PFSK-1 (cell line): ENCODE results near the gene FAM13A.

ENCODE experiments used
- POLR2AphosphoS5 ChIP-seq: IDR thresholded peaks from 2 replicates; pipeline ENCODE4 v1.6.1; 2012; ENCODE audit warnings: low read depth, mild to moderate bottlenecking, control low read depth, low read length, moderate library complexity
- SIN3A ChIP-seq: IDR thresholded peaks from 2 replicates; pipeline ENCODE4 v1.6.1; 2012; ENCODE audit warnings: mild to moderate bottlenecking, low read length, moderate library complexity, borderline replicate concordance; ENCODE audit not compliant: insufficient read depth
- TAF1 ChIP-seq: IDR thresholded peaks from 2 replicates; pipeline ENCODE4 v1.6.1; 2012; ENCODE audit warnings: low read length, control low read depth, borderline replicate concordance; ENCODE audit not compliant: insufficient read depth
- TF ChIP-seq, protein P1 (sequence below), 2 experiments: IDR thresholded peaks; 2 replicates each; pipeline versions ENCODE4 v1.6.1 to v1.8.0; 2011 to 2012; ENCODE audit warnings: low read depth in 2 of 2, low read length in 2 of 2, control low read depth in 1 of 2, inconsistent platforms in 1 of 2, mild to moderate bottlenecking in 1 of 2, moderate library complexity in 1 of 2; ENCODE audit not compliant: insufficient read depth in 1 of 2

DNA sequence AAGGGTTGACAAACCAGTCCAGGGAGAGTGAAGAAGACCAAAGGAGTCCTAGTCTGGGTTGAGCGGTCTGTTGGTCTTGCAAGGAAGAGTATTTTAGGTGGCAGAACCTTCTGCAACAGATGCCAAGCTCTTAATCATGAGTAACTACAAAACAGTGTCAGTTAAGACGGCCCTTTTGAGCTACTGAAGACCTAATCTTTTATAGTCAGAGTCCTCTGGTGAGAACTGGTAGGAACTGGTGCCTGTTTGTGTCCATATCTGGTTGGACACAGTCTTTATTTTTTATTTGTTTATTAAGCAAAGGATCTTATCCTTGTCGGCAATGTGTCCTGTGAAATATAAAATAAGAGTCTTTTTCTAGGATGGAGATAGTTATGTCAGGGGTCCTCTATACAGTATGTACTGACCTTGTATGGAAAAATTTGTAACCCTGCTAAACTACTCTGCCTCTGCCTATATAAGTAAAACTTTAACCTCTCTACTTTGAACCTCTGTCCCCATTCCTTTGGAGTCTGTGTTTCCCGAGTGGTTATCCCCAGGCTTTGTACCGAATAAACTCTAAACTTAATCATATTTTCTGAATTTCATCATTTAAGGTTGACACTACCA is 47.1 kb downstream of the FAM13A start:
- TF ChIP-seq POLR2AphosphoS5: no peak
- no peak for TF ChIP-seq TAF1
- TF ChIP-seq, protein P1, sequence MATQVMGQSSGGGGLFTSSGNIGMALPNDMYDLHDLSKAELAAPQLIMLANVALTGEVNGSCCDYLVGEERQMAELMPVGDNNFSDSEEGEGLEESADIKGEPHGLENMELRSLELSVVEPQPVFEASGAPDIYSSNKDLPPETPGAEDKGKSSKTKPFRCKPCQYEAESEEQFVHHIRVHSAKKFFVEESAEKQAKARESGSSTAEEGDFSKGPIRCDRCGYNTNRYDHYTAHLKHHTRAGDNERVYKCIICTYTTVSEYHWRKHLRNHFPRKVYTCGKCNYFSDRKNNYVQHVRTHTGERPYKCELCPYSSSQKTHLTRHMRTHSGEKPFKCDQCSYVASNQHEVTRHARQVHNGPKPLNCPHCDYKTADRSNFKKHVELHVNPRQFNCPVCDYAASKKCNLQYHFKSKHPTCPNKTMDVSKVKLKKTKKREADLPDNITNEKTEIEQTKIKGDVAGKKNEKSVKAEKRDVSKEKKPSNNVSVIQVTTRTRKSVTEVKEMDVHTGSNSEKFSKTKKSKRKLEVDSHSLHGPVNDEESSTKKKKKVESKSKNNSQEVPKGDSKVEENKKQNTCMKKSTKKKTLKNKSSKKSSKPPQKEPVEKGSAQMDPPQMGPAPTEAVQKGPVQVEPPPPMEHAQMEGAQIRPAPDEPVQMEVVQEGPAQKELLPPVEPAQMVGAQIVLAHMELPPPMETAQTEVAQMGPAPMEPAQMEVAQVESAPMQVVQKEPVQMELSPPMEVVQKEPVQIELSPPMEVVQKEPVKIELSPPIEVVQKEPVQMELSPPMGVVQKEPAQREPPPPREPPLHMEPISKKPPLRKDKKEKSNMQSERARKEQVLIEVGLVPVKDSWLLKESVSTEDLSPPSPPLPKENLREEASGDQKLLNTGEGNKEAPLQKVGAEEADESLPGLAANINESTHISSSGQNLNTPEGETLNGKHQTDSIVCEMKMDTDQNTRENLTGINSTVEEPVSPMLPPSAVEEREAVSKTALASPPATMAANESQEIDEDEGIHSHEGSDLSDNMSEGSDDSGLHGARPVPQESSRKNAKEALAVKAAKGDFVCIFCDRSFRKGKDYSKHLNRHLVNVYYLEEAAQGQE (IDR thresholded peaks at IDR 0.05; ENCODE audit: insufficient read depth in 1 of 2, low read depth in 2 of 2, low read length in 2 of 2): no peak
- no peak for TF ChIP-seq SIN3A
